ENCODE measurements around the gene SAMD14. TPM values are rescaled to one million over a fixed set of nuclear protein-coding genes. Genes with fewer than 3 reads are reported as not detected.

The SAMD14 gene
- total RNA-seq, 1 experiment from 2014 or later: not detected

DNA sequence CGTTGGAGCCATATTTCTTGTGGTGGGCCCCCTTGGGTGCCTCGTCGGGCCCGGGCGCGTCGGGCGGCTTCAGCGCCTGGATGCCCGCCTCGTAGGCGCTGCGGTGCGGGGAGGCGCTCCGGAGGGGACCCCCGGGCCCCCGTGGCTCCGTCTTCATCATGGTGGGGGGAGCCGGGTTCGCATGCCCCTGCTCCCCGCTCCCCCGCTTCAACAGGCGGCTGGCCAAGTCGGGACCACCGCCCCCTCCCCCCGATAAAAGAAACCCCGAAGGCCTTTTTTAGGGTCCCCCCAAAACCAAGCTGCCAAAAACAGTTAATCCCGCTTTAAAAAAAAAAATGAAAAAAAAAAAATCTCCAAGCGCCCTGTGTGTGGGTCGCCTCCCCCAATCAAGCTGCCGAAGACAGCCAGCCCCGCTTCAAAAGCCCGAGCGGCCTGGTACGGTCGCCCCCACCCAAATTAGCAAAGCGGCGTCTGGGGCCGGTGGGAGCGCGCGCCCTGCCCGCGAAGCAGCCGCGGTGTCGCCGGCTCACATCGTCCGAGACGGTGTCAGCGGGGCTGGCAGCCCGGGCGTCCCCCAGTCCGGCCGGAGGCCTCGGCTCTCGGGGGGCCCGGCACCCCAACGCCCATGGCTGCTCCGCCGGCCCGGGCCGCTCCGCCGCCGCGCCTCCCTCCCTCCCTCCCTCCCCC is 20.5 kb upstream of the SAMD14 start, which contains the start of gene PPP1R9B:
Gene PPP1R9B (minus strand): TSS at position 324 of the 687 bp plus-strand sequence. CDS start 164 bp downstream, at position 160.
- intact Hi-C loops (cut with micrococcal nuclease; ENCODE audit: unreplicated experiment): no loop called here
- CTCF ChIA-PET: interaction anchor here (0.6 to 1.9 kb wide), 7 partner anchors 9 to 176 kb away, joined by 3 to 11 read pairs (median 4); partner anchors contain the start of gene SGCA

DNA sequence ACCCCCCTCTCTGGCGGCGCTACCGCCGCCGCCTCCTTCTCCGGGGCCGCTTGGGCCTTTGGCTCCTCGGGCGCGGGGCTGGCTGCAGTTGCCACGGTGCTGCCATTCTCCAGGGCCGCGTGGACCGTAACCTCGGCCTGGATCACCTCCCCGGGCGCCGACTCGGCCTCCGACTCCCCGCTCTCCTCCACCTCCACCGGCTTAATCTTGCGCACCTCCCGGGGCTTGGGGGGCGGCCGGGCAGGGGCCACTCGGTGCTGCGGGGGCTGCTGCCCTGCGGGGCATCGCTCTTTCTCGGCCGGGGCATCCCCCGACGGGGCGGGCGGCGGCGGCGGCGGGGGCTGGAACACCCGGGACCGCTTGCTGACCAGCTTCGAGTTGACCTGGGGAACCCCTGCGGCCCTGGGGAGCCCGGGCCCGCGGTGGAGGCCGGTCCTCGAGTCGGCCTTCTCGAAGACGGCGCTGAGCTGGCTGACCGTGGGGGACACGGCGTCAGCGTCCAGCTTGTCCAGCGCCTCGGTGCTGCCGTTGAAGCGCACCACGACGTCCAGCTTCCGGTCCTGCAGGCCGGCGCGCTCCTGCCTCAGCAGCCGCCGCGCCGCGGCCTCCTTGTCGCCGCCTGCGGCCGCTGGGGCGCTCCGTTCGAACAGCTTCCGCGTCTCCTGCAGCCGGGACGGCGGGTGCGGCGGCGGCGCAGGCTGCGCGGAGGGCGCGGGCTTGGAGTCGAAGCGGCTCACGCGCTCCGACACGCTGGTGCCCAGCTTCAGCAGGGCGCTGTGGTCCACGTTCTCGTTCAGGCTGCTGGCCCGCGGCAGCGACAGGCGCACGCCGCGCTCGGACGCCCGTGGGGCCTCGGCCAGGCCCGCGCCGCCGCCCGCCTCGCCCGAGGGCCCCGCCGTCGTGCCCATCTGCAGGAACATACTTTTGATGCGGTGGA is 19.7 kb upstream of the SAMD14 start:
- CTCF ChIA-PET: interaction anchor here (0.6 to 1.2 kb wide), 6 partner anchors 8 to 177 kb away, joined by 3 to 8 read pairs (median 4); partner anchors contain the start of gene SGCA
- Mint-ChIP-seq H3K9me3 (ENCODE audit: low read depth, unreplicated experiment) (no peaks in the 10 kb centered on the region), H3K36me3 (ENCODE audit: insufficient read depth, unreplicated experiment) (peaks cover 62% of the 10 kb centered on the region), H3K4me3 (ENCODE audit: low read depth, unreplicated experiment) (peak overlapping the region; percentile 83), H3K27ac (ENCODE audit: unreplicated experiment) (peak overlapping the region; percentile 77), H3K4me1 (ENCODE audit: low read depth, unreplicated experiment) (peaks cover 63% of the 10 kb centered on the region), H3K27me3 (ENCODE audit: unreplicated experiment) (no peaks in the 10 kb centered on the region)
- DNase-seq: peak; percentile 78
- TF ChIP-seq, protein P1, sequence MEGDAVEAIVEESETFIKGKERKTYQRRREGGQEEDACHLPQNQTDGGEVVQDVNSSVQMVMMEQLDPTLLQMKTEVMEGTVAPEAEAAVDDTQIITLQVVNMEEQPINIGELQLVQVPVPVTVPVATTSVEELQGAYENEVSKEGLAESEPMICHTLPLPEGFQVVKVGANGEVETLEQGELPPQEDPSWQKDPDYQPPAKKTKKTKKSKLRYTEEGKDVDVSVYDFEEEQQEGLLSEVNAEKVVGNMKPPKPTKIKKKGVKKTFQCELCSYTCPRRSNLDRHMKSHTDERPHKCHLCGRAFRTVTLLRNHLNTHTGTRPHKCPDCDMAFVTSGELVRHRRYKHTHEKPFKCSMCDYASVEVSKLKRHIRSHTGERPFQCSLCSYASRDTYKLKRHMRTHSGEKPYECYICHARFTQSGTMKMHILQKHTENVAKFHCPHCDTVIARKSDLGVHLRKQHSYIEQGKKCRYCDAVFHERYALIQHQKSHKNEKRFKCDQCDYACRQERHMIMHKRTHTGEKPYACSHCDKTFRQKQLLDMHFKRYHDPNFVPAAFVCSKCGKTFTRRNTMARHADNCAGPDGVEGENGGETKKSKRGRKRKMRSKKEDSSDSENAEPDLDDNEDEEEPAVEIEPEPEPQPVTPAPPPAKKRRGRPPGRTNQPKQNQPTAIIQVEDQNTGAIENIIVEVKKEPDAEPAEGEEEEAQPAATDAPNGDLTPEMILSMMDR (IDR thresholded peaks at IDR 0.05; ENCODE audit: unreplicated experiment): no peak
- BruUV-seq (replicated peaks): no TSS peak
- intact Hi-C loops (cut with micrococcal nuclease; ENCODE audit: unreplicated experiment): no loop called here

More for the DNA sequence above, 20.5 kb upstream of the SAMD14 start, which contains the start of gene PPP1R9B:
- Mint-ChIP-seq H3K9me3 (ENCODE audit: low read depth, unreplicated experiment) (no peaks in the 10 kb centered on the region), H3K4me3 (ENCODE audit: low read depth, unreplicated experiment) (peak within 1 kb of the TSS; percentile 83), H3K27me3 (ENCODE audit: unreplicated experiment) (no peaks in the 10 kb centered on the region), H3K36me3 (ENCODE audit: insufficient read depth, unreplicated experiment) (peaks cover 58% of the 10 kb centered on the region), H3K27ac (ENCODE audit: unreplicated experiment) (peak within 1 kb of the TSS; percentile 58), H3K4me1 (ENCODE audit: low read depth, unreplicated experiment) (peaks cover 66% of the 10 kb centered on the region)
- no peak for DNase-seq
- TF ChIP-seq, protein P1 (IDR thresholded peaks at IDR 0.05; ENCODE audit: unreplicated experiment): no peak
- no TSS peak for BruUV-seq (replicated peaks)

DNA sequence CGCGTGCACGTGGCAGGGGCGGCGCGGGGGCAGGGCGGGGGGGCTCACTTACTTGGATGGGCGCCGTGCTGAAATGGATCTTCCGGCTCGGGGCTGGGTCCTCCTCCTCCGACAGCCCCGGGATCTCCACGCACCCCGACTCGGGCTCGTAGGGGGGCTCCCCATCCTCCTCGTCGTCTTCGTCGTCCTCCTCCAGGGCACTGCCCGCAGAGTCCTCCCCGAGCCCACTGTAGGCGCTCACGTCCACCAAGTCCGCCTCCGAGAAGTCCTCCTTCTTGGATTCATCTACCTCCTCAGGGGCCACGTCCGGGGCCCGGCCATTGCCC is 19.1 kb upstream of the SAMD14 start:
- Mint-ChIP-seq H3K27ac (ENCODE audit: unreplicated experiment) (peak overlapping the region; percentile 77), H3K4me1 (ENCODE audit: low read depth, unreplicated experiment) (peaks cover 56% of the 10 kb centered on the region), H3K4me3 (ENCODE audit: low read depth, unreplicated experiment) (peak overlapping the region; percentile 83), H3K36me3 (ENCODE audit: insufficient read depth, unreplicated experiment) (peaks cover 68% of the 10 kb centered on the region), H3K27me3 (ENCODE audit: unreplicated experiment) (no peaks in the 10 kb centered on the region), H3K9me3 (ENCODE audit: low read depth, unreplicated experiment) (no peaks in the 10 kb centered on the region)
- CTCF ChIA-PET: no interaction called here
- no peak for DNase-seq
- BruUV-seq (replicated peaks): no TSS peak
- TF ChIP-seq, protein P1 (IDR thresholded peaks at IDR 0.05; ENCODE audit: unreplicated experiment): no peak
- intact Hi-C loops (cut with micrococcal nuclease; ENCODE audit: unreplicated experiment): no loop called here

DNA sequence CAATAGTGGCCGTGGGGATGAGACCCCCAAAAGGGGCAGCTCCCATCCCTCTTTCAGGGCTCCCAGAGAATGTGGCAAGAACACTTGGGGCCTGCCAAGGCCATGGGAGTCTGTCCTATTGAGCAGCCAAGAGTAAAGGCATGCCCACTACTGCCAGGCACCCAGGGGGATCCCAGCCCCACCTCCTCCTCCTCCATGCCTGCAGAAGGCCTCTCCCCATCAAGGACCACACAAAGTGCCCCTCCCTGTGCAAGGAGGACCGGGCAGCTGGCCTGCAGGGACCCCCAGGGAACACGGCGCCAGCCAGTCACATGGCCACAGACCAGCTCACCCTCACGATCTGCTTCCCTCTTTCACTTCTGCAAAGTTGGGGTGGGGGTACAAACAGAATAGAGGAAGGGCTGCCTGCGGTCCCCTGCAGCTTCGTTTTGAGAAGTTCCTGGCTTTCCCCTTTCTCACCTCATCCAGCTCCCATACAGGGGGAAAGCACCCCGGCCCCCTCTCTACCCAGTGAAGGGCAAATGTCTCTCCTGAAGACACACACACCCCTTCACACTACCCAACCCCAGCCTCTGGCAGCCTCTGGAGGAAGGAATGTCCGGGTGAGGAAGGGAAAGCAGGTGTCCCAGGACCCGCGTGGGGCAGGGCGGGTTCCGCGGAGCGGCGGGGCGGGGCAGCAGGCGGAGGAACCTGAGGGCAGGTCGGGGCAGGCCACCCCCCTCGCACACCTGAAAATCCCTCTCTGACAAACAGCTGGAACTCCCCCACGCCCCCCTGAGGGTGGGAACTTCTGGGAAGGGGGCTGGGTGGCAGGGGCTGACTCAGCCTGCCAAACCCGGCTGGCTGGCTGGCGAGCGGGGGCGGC is 18.5 kb upstream of the SAMD14 start:
- Mint-ChIP-seq H3K36me3 (ENCODE audit: insufficient read depth, unreplicated experiment) (peaks cover 69% of the 10 kb centered on the region), H3K4me1 (ENCODE audit: low read depth, unreplicated experiment) (peaks cover 50% of the 10 kb centered on the region), H3K27ac (ENCODE audit: unreplicated experiment) (peak overlapping the region; percentile 77), H3K4me3 (ENCODE audit: low read depth, unreplicated experiment) (peak overlapping the region; percentile 83), H3K27me3 (ENCODE audit: unreplicated experiment) (no peaks in the 10 kb centered on the region), H3K9me3 (ENCODE audit: low read depth, unreplicated experiment) (no peaks in the 10 kb centered on the region)
- CTCF ChIA-PET: interaction anchor here (0.6 to 1.0 kb wide), 3 partner anchors 12 to 89 kb away, joined by 3 to 7 read pairs (median 3); no protein-coding TSS in a partner anchor
- TF ChIP-seq, protein P1 (IDR thresholded peaks at IDR 0.05; ENCODE audit: unreplicated experiment): no peak
- intact Hi-C loops (cut with micrococcal nuclease; ENCODE audit: unreplicated experiment): no loop called here
- peak; percentile 75 for DNase-seq
- BruUV-seq (replicated peaks): no TSS peak
